Measurements from ENCODE around the gene SLC27A5. TPM values are rescaled to one million over a fixed set of nuclear protein-coding genes. Genes with fewer than 3 reads are reported as not detected.
"Not testable (repeated sequence)": the region's sequence is repeated elsewhere in the genome, so short reads cannot be mapped to it uniquely, and the experiment has no call there.

SLC27A5 gene
- total RNA-seq, 1 donor from 2014 or later: 10.2 TPM

DNA sequence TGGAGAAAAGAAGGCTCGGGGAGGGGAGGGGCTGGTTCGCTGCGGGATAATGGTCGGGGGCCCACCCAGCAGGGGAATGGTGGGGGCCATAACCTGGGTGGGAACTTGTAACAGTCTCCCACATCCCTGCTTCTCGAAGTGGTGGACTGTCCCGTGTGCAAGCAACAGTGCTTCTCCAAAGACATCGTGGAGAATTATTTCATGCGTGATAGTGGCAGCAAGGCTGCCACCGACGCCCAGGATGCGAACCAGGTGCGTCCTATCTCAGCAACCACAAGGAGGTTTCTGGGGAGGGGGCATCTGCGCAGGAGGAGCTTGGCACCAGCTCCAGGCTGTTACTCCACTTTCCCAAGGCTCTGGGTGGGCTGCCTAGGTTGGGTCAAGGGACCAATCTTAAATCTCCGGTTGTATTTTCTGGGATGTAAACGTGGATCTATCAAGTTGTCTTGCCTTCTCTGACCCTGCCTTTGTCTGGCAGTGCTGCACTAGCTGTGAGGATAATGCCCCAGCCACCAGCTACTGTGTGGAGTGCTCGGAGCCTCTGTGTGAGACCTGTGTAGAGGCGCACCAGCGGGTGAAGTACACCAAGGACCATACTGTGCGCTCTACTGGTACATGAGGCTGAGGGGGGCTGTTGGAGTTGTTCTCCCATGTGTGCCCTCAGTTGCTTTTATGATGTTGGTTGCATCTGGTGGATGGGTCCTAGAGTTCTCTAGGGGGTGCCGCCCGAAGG is 33.7 kb upstream of the SLC27A5 start:
- ChIA-PET POLR2A (interaction anchor here (1.3 to 4.1 kb wide), 5 partner anchors 9 to 183 kb away, joined by 6 to 82 read pairs (median 19); partner anchors contain the start of genes CHMP2A, MZF1, UBE2M and ZBTB45), CTCF (no interaction called here)
- H3K27me3 Mint-ChIP-seq: peaks cover 10% of the 10 kb centered on the region
- no peak for TF ChIP-seq CTCF (IDR thresholded peaks at IDR 0.05)
- DNase-seq (no peak), ATAC-seq (ENCODE audit: low read depth) (no peak)
- peak overlapping the region; percentile 87 for H3K27ac Mint-ChIP-seq
- H3K36me3 Mint-ChIP-seq (ENCODE audit: low read depth): peaks cover 59% of the 10 kb centered on the region
- peak overlapping the region; percentile 91 for H3K4me3 Mint-ChIP-seq
- H3K9me3 Mint-ChIP-seq: no peaks in the 10 kb centered on the region
- intact Hi-C loops (cut with micrococcal nuclease): loop anchor here (2.0 kb wide), 1 partner anchor 79 kb away; the partner anchor contains the start of gene ZNF324
- peaks cover 27% of the 10 kb centered on the region for H3K4me1 Mint-ChIP-seq

DNA sequence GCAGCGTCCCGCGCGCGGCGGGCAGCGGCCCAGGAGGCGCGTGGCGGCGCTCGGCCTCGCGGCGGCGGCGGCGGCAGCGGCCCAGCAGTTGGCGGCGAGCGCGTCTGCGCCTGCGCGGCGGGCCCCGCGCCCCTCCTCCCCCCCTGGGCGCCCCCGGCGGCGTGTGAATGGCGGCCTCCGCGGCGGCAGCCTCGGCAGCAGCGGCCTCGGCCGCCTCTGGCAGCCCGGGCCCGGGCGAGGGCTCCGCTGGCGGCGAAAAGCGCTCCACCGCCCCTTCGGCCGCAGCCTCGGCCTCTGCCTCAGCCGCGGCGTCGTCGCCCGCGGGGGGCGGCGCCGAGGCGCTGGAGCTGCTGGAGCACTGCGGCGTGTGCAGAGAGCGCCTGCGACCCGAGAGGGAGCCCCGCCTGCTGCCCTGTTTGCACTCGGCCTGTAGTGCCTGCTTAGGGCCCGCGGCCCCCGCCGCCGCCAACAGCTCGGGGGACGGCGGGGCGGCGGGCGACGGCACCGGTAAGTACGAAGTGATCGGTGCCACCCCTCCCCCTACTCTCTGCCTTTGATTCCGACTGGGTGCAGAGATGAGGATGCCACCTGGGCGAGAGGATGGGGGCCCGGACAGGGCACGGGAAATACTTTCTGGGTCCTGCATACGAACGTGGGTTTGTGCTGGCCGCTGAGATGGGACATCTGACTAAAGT is 32.9 kb upstream of the SLC27A5 start:
- CTCF ChIA-PET: interaction anchor here (1.4 kb wide), 1 partner anchor 24 kb away, joined by 17 read pairs; the partner anchor contains the start of gene ZBTB45
- no peaks in the 10 kb centered on the region for H3K9me3 Mint-ChIP-seq
- TF ChIP-seq CTCF (IDR thresholded peaks at IDR 0.05): no peak
- intact Hi-C loops (cut with micrococcal nuclease): loop anchor here (1.0 to 2.0 kb wide), 10 partner anchors 11 to 361 kb away; partner anchors contain the start of genes CHMP2A, MZF1, ZBTB45 and ZNF274
- H3K4me1 Mint-ChIP-seq: peaks cover 27% of the 10 kb centered on the region
- H3K27ac Mint-ChIP-seq: peak overlapping the region; percentile 87
- peaks cover 52% of the 10 kb centered on the region for H3K36me3 Mint-ChIP-seq (ENCODE audit: low read depth)
- peak overlapping the region; percentile 94 for H3K4me3 Mint-ChIP-seq
- peaks cover 10% of the 10 kb centered on the region for H3K27me3 Mint-ChIP-seq
- POLR2A ChIA-PET: interaction anchor here (0.5 to 4.1 kb wide), 26 partner anchors 9 to 863 kb away, joined by 3 to 82 read pairs (median 5); partner anchors contain the start of genes CHMP2A, MZF1, UBE2M and ZBTB45
- ATAC-seq (ENCODE audit: low read depth) (peak; percentile 39), DNase-seq (no peak)

DNA sequence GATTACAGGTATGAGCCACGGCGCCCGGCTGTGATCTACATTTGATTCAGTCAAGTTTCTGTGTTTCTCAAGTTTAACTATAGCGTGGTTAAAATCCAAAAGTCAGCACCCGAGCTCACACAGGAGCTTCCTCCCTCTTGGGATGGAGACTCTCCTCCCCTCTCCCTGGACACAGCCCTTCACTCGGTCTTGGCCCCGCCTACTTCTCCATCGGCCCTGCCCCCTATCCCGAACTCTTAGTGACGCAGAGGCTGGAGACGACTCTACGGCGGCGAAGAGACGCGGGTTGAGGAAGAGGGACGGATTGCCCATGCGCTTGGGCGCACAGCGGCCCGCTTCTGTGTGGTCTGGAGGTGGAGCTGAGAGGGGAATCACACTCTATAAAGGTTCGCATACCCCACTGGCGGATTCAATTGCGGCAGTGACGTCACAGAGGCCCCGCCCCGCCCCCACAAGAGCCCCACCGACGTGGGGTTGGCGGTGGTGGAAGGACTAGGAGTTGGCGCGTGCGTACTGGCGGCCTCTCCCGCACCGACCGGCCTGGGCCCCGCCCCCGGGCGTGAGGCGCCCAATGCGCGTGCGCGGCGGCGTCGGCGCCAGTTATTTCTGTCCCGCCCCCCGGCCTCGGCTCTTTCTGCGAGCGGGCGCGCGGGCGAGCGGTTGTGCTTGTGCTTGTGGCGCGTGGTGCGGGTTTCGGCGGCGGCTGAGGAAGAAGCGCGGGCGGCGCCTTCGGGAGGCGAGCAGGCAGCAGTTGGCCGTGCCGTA is 32.2 kb upstream of the SLC27A5 start, which contains the start of gene TRIM28:
Gene TRIM28 (plus strand): TSS at position 239 of the 765 bp plus-strand sequence. CDS start 694 bp downstream, outside the sequence.
- Mint-ChIP-seq H3K27me3 (peaks cover 16% of the 10 kb centered on the region), H3K27ac (peak within 1 kb of the TSS; percentile 98), H3K36me3 (ENCODE audit: low read depth) (peaks cover 45% of the 10 kb centered on the region), H3K4me3 (peak within 1 kb of the TSS; percentile 94), H3K4me1 (peaks cover 27% of the 10 kb centered on the region), H3K9me3 (no peaks in the 10 kb centered on the region)
- intact Hi-C loops (cut with micrococcal nuclease): loop anchor here (1.0 to 2.0 kb wide), 10 partner anchors 11 to 361 kb away; partner anchors contain the start of genes CHMP2A, MZF1, ZBTB45 and ZNF274
- TF ChIP-seq CTCF (IDR thresholded peaks at IDR 0.05): no peak
- ChIA-PET CTCF (interaction anchor here (1.4 kb wide), 1 partner anchor 24 kb away, joined by 17 read pairs; the partner anchor contains the start of gene ZBTB45), POLR2A (interaction anchor here (0.5 to 4.1 kb wide), 28 partner anchors 9 to 862 kb away, joined by 3 to 82 read pairs (median 5); partner anchors contain the start of genes CHMP2A, MZF1, UBE2M and ZBTB45)
- ATAC-seq (ENCODE audit: low read depth) (peak; percentile 87), DNase-seq (peak; percentile 100)

- peaks cover 32% of the 10 kb centered on the region for H3K4me1 Mint-ChIP-seq
- H3K27ac Mint-ChIP-seq; H3K4me3 Mint-ChIP-seq; DNase-seq; ATAC-seq (ENCODE audit: low read depth); intact Hi-C loops (cut with micrococcal nuclease); H3K9me3 Mint-ChIP-seq: not testable (repeated sequence)
- POLR2A ChIA-PET: interaction anchor here (0.6 to 4.1 kb wide), 14 partner anchors 8 to 484 kb away, joined by 3 to 82 read pairs (median 5); partner anchors contain the start of genes CHMP2A, UBE2M, ZBTB45 and ZNF324
- CTCF ChIA-PET: interaction anchor here (1.4 kb wide), 1 partner anchor 22 kb away, joined by 17 read pairs; the partner anchor contains the start of gene ZBTB45
- peaks cover 34% of the 10 kb centered on the region for H3K36me3 Mint-ChIP-seq (ENCODE audit: low read depth)
- peaks cover 19% of the 10 kb centered on the region for H3K27me3 Mint-ChIP-seq
Observed at GRCh38 chr19:58542641-58543372, 31.0 kb upstream of the SLC27A5 start.

DNA sequence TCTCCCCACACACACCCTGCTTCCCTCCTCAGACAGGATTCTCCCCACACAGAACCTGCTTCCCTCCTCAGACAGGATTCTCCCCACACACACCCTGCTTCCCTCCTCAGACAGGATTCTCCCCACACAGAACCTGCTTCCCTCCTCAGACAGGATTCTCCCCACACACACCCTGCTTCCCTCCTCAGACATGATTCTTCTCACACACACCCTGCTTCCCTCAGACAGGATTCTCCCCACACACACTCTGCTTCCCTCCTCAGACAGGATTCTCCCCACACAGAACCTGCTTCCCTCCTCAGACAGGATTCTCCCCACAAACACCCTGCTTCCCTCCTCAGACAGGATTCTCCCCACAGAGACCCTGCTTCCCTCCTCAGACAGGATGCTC is 27.4 kb upstream of the SLC27A5 start:
- H3K4me3 Mint-ChIP-seq; H3K36me3 Mint-ChIP-seq (ENCODE audit: low read depth); ATAC-seq (ENCODE audit: low read depth); H3K9me3 Mint-ChIP-seq; intact Hi-C loops (cut with micrococcal nuclease); DNase-seq; CTCF ChIA-PET; H3K27ac Mint-ChIP-seq: not testable (repeated sequence)
- peaks cover 19% of the 10 kb centered on the region for H3K27me3 Mint-ChIP-seq
- H3K4me1 Mint-ChIP-seq: peaks cover 13% of the 10 kb centered on the region
- POLR2A ChIA-PET: interaction anchor here (1.8 kb wide), 1 partner anchor 19 kb away, joined by 13 read pairs; the partner anchor contains the start of gene ZBTB45
